ENCODE measurements around the gene PPL. TPM values are rescaled to one million over a fixed set of nuclear protein-coding genes. Genes with fewer than 3 reads are reported as not detected.

PPL gene
- total RNA-seq, 1 experiment from 2014 or later, result 56.4 TPM

- TF ChIP-seq, protein P1, sequence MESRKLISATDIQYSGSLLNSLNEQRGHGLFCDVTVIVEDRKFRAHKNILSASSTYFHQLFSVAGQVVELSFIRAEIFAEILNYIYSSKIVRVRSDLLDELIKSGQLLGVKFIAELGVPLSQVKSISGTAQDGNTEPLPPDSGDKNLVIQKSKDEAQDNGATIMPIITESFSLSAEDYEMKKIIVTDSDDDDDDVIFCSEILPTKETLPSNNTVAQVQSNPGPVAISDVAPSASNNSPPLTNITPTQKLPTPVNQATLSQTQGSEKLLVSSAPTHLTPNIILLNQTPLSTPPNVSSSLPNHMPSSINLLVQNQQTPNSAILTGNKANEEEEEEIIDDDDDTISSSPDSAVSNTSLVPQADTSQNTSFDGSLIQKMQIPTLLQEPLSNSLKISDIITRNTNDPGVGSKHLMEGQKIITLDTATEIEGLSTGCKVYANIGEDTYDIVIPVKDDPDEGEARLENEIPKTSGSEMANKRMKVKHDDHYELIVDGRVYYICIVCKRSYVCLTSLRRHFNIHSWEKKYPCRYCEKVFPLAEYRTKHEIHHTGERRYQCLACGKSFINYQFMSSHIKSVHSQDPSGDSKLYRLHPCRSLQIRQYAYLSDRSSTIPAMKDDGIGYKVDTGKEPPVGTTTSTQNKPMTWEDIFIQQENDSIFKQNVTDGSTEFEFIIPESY (IDR thresholded peaks at IDR 0.05; ENCODE audit: extremely low read depth, insufficient replicate concordance, low read length), result no peak
- TF ChIP-seq SRF (IDR thresholded peaks at IDR 0.05; ENCODE audit: low read depth) (no peak), CEBPB (IDR thresholded peaks at IDR 0.05; ENCODE audit: low read depth) (no peak), EZH2 (IDR thresholded peaks at IDR 0.05) (no peak), EZH2phosphoT487 (IDR thresholded peaks at IDR 0.05; ENCODE audit: borderline replicate concordance) (no peak)
- Histone ChIP-seq H3K4me1 (ENCODE audit: control insufficient read depth in 1 of 2, insufficient read depth in 2 of 2, low read length in 2 of 2) (no peaks in the 10 kb centered on the region), H3K4me2 (ENCODE audit: low read length) (no peak overlapping the region), H3K27ac (ENCODE audit: low read depth, low read length) (no peak overlapping the region), H2AFZ (ENCODE audit: low read depth, low read length, poor library complexity, severe bottlenecking) (no peak overlapping the region), H4K20me1 (ENCODE audit: insufficient read depth) (no peaks in the 10 kb centered on the region; the same call in 1 of the 2 replicates), H3K9ac (ENCODE audit: low read length) (no peak overlapping the region), H3K36me3 (ENCODE audit: control insufficient read depth in 1 of 2, insufficient read depth in 2 of 2, low read length in 2 of 2) (peaks cover 48 to 51% of the 10 kb centered on the region in 2 experiments), H3K9me2 (ENCODE audit: insufficient read depth) (no peaks in the 10 kb centered on the region), H3K79me2 (ENCODE audit: insufficient read depth, low read length) (peaks cover 41% of the 10 kb centered on the region), H3K4me3 (replicated peaks in 1 of 2; ENCODE audit: low read depth in 1 of 2, low read length in 2 of 2) (no peak overlapping the region), H3K9me3 (ENCODE audit: control insufficient read depth in 1 of 2, insufficient read depth in 1 of 2, low read depth in 1 of 2, low read length in 2 of 2) (no peaks in the 10 kb centered on the region), H3K27me3 (ENCODE audit: insufficient read depth, low read length) (no peaks in the 10 kb centered on the region)
- POLR2A ChIA-PET, result no interaction called here
- ATAC-seq, result no peak
- DNase-seq (ENCODE audit: low read depth, low spot score), result no peak
- intact Hi-C loops (cut with micrococcal nuclease), result no loop called here
- BruUV-seq (replicated peaks), result no TSS peak
- RAD21 ChIA-PET (ENCODE audit: low non-redundant PET in 1 of 2, low total read pairs in 2 of 2, uncharacterized antibody in 2 of 2, unreplicated experiment in 2 of 2), result no interaction called here
- CTCF ChIA-PET, result no interaction called here
Observed at GRCh38 chr16:4836727-4837126, 100.2 kb downstream of the PPL start.

- CTCF ChIA-PET, result no interaction called here
- TF ChIP-seq, protein P2, sequence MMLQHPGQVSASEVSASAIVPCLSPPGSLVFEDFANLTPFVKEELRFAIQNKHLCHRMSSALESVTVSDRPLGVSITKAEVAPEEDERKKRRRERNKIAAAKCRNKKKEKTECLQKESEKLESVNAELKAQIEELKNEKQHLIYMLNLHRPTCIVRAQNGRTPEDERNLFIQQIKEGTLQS (IDR thresholded peaks at IDR 0.05), result no peak
- TF ChIP-seq CEBPB (IDR thresholded peaks at IDR 0.05; ENCODE audit: low read depth) (no peak), ELF1 (IDR thresholded peaks at IDR 0.05; ENCODE audit: borderline replicate concordance, low read depth) (no peak), YY1 (IDR thresholded peaks at IDR 0.05; ENCODE audit: extremely low read depth, insufficient replicate concordance, low read depth, low read length) (no peak), REST (IDR thresholded peaks at IDR 0.05; ENCODE audit: low read depth) (no peak), ZFX (IDR thresholded peaks at IDR 0.05) (no peak), JUND (IDR thresholded peaks at IDR 0.05) (no peak), EZH2phosphoT487 (IDR thresholded peaks at IDR 0.05; ENCODE audit: borderline replicate concordance) (no peak), RAD21 (IDR thresholded peaks at IDR 0.05; ENCODE audit: low read depth) (no peak), FOSL1 (IDR thresholded peaks at IDR 0.05; ENCODE audit: low read depth) (no peak)
- TF ChIP-seq, protein P1 (IDR thresholded peaks at IDR 0.05; ENCODE audit: extremely low read depth, insufficient replicate concordance, low read length), result no peak
Observed at GRCh38 chr16:4833584-4833983, 103.4 kb downstream of the PPL start.

More at GRCh38 chr16:4833584-4833983, 103.4 kb downstream of the PPL start:
- H2AFZ ChIP-seq (ENCODE audit: low read depth, low read length, poor library complexity, severe bottlenecking), result no peak overlapping the region
- no TSS peak for BruUV-seq (replicated peaks)
- no peak overlapping the region for H3K4me3 ChIP-seq (replicated peaks in 1 of 2; ENCODE audit: low read depth in 1 of 2, low read length in 2 of 2)
- H3K79me2 ChIP-seq (ENCODE audit: insufficient read depth, low read length), result peaks cover 22% of the 10 kb centered on the region
- ChIA-PET POLR2A (no interaction called here), RAD21 (ENCODE audit: low non-redundant PET in 1 of 2, low total read pairs in 2 of 2, uncharacterized antibody in 2 of 2, unreplicated experiment in 2 of 2) (no interaction called here)
- H3K9me2 ChIP-seq (ENCODE audit: insufficient read depth), result no peaks in the 10 kb centered on the region
- no peaks in the 10 kb centered on the region for H3K4me1 ChIP-seq (ENCODE audit: control insufficient read depth in 1 of 2, insufficient read depth in 2 of 2, low read length in 2 of 2)
- no peak overlapping the region for H3K27ac ChIP-seq (ENCODE audit: low read depth, low read length)
- no peak overlapping the region for H3K4me2 ChIP-seq (ENCODE audit: low read length)
- intact Hi-C loops (cut with micrococcal nuclease), result no loop called here
- H3K9me3 ChIP-seq (ENCODE audit: control insufficient read depth in 1 of 2, insufficient read depth in 1 of 2, low read depth in 1 of 2, low read length in 2 of 2), result no peaks in the 10 kb centered on the region
- H3K36me3 ChIP-seq (ENCODE audit: control insufficient read depth in 1 of 2, insufficient read depth in 2 of 2, low read length in 2 of 2), result peaks cover 52 to 55% of the 10 kb centered on the region in 2 experiments
- no peaks in the 10 kb centered on the region for H3K27me3 ChIP-seq (ENCODE audit: insufficient read depth, low read length)
- no peak for DNase-seq (ENCODE audit: low read depth, low spot score)
- no peaks in the 10 kb centered on the region for H4K20me1 ChIP-seq (ENCODE audit: insufficient read depth)
- ATAC-seq, result no peak
- H3K9ac ChIP-seq (ENCODE audit: low read length), result no peak overlapping the region
